ENCODE data around the gene TERT.

DNA sequence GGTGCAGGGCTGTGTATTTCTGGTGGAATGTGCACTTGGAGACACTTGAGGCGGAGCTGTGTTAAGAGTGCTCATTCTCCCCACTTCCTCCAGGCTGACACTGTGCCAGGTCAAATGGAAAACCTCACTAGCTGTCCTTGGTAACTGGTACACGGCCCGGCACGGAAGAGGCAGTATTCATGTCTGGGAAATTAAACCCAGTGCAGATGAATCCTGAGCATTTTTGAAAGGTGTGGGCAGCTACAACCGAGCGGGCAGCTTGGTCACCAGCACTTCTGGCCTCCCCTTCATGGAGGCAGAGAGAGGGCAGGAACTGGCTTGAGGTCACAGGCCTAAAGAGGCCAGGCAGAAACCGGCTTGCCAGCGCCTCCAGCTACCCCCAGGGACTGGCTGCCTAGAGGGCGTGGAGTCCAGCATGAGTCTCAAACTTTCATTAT is 48.5 kb upstream of the TERT start:
- TF ChIP-seq, protein P1, sequence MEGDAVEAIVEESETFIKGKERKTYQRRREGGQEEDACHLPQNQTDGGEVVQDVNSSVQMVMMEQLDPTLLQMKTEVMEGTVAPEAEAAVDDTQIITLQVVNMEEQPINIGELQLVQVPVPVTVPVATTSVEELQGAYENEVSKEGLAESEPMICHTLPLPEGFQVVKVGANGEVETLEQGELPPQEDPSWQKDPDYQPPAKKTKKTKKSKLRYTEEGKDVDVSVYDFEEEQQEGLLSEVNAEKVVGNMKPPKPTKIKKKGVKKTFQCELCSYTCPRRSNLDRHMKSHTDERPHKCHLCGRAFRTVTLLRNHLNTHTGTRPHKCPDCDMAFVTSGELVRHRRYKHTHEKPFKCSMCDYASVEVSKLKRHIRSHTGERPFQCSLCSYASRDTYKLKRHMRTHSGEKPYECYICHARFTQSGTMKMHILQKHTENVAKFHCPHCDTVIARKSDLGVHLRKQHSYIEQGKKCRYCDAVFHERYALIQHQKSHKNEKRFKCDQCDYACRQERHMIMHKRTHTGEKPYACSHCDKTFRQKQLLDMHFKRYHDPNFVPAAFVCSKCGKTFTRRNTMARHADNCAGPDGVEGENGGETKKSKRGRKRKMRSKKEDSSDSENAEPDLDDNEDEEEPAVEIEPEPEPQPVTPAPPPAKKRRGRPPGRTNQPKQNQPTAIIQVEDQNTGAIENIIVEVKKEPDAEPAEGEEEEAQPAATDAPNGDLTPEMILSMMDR (conservative IDR thresholded peaks at IDR 0.05; ENCODE audit: low read length): no peak
- no peak for TF ChIP-seq EZH2phosphoT487 (IDR thresholded peaks at IDR 0.05; ENCODE audit: borderline replicate concordance)
